GM13976 (cell line): Measurements from ENCODE around the gene BCL2A1.
"Not testable (repeated sequence)": the region's sequence is repeated elsewhere in the genome, so short reads cannot be mapped to it uniquely, and the experiment has no call there.

Experiments used
- DNase-seq: peaks from one replicate; pipeline ENCODE4 v3.0.0; 2012; ENCODE audit warnings: low spot score
- CTCF ChIP-seq: IDR thresholded peaks from 2 replicates; pipeline ENCODE4 v1.5.1; 2012; ENCODE audit warnings: borderline replicate concordance, mild to moderate bottlenecking; ENCODE audit not compliant: insufficient read depth; ENCODE audit errors: extremely low read depth, missing control alignments, control extremely low read depth
- in situ Hi-C: fragments of 300-500 bp; cut with MboI; formaldehyde crosslinking; loops from one replicate; pipeline ENCODE4 v1.12.0; 2022; ENCODE audit warnings: low sequenced_read_pairs, mixed read lengths, inconsistent platforms; ENCODE audit not compliant: unreplicated experiment

The BCL2A1 gene

DNA sequence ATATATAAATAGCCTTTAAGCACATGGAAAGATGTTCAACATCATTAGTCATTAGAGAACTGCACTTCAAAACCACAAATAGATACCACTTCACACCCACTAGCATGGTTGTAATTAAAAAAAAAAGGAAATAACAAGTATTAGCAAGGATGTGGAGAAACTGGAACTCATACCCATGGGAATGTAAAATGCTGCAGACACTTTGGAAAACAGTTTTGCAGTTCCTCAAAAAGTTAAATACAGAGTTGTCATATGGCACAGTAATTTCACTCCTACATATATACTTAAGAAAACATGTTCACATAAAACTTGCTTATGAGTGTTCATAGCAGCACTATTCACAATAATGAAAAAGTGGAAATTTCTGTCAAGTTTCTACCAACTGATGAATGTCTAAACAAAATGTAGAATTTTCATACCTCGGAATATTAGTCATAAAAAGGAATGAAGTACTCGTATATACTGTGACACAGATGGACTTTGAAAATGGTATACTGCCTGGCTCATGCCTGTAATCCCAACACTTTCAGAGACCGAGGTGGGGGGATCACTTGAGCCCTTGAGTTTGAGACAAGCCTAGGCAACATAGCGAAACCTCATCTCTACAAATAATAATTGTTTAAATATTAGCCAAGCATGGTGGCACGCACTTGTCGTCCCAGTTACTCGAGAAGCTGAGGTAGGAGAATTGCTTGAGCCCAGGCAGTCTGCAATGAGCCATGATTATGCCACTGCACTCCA lies 28.1 kb downstream of the BCL2A1 start:
- in situ Hi-C loops = no loop called here
- TF ChIP-seq CTCF = no peak
- DNase-seq = no peak

GRCh38 chr15:79939399-79939798 lies 31.6 kb downstream of the BCL2A1 start:
- no peak for TF ChIP-seq CTCF
- in situ Hi-C loops = no loop called here
- no peak for DNase-seq

DNA sequence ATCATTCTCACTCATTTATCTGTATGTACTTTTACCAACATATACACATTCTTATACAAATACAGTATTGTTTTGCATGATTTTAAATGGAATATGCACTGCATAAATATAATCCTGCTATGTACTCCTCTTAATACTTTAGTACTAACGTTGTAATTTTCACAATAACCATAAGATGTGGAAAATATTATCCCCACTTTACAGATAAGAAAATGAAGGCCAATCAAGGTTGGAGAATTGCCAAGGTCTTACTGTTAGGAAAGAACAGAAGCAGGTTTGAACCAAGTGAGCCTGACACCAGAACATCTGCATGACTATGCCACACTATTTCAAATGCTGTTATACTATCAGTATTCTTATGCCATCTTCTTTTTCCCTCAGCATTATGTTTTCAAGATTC lies 32.9 kb downstream of the BCL2A1 start:
- in situ Hi-C loops = no loop called here
- no peak for DNase-seq
- no peak for TF ChIP-seq CTCF

DNA sequence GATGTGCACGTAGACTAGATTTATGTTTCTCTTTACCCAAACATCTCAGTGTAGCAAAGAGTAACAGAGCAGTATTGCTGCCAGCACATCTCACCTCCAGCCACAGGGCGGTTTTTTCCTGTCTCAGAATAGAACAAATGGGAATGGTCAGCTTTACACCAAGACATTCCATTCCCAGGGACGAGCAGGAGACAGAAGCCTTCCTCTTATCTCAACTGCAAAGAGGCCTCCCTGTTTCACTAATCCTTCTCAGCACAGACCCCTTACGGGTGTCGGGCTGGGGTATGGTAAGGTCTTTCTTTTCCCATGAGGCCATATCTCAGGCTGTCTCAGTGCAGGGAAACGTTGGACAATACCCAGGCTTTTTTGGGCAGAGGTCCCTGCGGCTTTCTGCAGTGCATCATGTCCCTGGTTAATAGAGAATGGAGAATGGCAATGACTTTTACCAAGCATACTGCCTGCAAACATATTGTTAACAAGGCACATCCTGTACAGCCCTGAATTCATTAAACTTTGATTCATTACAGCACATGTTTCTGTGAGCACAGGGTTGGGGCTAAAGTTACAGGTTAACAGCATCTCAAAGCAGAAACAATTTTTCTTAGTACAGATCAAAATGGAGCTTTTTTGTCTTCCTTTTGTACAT lies 35.3 kb downstream of the BCL2A1 start:
- in situ Hi-C loops, DNase-seq: not testable (repeated sequence)

DNA sequence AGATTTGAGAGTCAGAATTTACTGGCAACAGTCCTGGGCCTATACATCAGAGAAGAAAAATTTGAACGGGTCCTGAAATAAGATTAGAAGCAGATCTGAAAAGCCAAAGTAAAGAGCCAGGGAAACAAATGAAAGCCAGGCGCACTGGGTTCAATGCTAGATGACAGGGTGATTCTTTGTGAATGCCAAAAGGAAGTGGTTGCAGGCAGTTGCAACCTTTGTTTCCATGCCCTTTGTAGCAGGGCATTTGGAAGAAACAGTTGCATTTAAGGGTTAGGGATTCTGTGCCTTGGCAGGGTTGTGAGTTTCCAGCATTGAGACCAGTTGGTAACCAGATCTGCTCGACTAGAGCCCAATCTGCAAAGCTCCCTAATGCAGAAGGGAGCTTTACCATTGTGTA lies 37.8 kb downstream of the BCL2A1 start:
- in situ Hi-C loops = no loop called here
- no peak for TF ChIP-seq CTCF
- no peak for DNase-seq

DNA sequence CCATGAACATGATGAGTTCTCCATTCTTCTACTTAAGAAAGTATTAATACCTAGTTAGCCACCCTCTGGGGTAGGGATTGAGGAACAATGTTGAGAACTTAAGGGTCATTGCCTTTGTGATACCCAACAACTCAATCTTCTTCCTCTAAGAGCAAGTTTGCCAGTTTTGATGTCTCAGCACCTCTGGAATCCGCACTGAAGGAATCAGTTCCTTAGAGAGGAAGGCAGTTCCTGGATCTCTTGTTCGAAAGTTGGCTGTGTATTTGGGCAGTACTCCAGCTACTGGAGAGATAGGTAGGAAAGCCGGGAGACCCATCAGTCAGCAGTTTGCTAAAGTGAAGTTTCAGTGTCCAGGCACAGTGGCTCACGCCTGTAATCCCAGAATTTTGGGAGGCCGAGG lies 38.5 kb downstream of the BCL2A1 start:
- no peak for DNase-seq
- in situ Hi-C loops = no loop called here
- no peak for TF ChIP-seq CTCF

DNA sequence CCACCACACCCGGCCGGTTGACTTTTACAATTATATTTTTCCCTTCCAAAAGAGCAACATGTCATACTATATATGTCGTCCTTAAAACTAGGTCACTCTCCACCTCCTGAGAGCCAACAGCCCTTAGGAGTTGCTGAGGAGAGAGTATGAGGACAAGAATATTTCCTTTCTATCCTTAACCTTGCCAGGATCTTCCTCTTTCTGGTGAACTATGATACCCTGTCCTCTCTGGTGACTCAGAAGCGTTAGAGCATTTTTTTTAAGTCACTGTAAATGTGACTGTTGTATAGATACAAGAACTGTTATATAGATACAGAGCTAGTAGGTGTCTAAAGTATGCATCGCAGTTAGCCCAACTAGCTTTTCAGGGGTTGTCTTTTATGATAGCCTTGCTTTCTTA lies 40.5 kb downstream of the BCL2A1 start:
- DNase-seq = no peak
- in situ Hi-C loops = no loop called here

More for the DNA sequence above, 40.5 kb downstream of the BCL2A1 start:
- TF ChIP-seq CTCF = no peak
